GM18861 (cell line): Measurements from ENCODE around the gene SYCP2.

Experiments
- ATAC-seq: cut with Tn5 transposase; IDR thresholded peaks from one replicate; pipeline ENCODE4 v1.9.1; 2021; ENCODE audit not compliant: unreplicated experiment

SYCP2 gene

DNA sequence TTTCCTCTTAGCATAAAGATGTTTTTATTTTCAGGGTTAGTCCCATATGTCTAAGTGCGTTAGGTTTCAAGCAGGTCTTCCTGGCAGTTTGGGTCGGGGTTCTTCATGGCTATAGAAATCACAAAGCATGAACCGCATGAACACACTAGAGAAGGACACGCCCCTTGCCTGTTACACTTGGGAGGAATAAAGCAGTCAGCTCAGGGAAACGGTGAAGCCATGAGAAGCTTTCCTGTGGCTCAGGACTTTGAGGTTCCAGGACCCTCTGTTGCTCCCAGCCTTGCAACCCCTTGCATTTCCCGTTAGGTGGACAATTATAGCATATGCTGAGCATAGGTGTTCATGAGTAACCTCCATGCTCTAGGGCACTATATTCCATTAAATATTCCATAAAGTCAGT lies 96.7 kb downstream of the SYCP2 start:
- ATAC-seq = no peak

DNA sequence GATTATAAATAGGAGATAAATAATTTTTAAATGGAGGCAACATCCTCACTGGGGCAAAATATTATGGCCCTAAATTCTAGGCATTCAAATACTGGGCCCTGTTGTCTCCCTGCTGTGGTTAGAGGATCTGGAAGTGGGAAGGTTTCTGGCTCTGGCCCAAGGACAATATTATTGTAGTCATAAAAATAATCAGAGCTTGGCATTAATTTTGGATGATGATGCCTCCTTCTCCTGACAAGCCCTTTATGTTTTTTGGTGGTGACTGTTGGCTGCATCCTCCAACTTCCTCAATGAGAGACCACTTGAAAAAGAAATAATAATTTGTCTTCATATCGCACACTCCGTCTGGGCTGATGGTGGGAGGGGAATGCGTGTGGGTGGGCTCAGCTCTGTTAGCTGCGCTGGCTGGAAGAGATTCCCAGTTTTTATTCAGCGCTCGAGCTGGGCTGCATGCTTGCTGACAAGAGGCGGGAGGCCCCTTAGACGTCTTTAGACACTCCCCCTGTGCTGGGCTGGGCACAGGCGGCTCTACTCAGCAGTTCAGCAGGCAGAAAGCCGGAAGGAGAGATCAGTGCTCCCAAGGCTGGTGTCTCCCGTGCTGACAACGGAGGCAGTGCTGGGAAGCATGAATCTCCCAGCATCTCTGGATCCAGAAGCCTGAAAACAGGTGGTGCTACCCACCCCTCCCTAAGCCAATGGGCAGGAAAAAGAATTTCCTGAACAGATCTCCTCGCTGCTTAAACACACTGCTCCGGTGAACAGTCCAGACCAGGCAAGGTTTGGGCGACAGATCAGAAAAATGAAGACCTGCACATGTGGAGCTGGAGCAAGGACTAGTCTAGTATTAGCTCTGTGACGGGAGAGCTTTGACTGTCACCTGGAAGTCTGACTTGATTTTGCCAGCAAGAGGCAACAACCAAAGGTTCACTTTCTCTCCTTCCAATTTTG lies 97.7 kb downstream of the SYCP2 start:
- no peak for ATAC-seq

DNA sequence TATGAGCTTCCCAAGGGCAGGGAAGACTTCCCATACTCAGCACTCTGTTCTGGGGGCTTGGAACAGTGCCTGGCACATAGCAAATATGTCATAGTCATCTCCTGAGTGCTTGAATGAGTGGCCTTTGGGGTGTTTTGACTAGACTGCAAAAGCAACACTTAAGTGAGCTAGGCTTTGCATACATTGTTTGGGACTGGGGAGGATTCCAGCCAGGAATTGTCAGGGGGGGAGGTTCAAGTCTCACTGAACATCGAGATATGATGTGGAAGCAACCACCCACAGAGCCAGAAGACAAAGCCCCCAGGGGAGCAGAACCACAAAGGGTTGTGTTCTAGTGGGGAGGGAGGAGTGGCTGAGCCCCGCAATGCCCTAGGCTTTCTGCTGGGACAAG lies 98.4 kb downstream of the SYCP2 start:
- ATAC-seq = no peak

DNA sequence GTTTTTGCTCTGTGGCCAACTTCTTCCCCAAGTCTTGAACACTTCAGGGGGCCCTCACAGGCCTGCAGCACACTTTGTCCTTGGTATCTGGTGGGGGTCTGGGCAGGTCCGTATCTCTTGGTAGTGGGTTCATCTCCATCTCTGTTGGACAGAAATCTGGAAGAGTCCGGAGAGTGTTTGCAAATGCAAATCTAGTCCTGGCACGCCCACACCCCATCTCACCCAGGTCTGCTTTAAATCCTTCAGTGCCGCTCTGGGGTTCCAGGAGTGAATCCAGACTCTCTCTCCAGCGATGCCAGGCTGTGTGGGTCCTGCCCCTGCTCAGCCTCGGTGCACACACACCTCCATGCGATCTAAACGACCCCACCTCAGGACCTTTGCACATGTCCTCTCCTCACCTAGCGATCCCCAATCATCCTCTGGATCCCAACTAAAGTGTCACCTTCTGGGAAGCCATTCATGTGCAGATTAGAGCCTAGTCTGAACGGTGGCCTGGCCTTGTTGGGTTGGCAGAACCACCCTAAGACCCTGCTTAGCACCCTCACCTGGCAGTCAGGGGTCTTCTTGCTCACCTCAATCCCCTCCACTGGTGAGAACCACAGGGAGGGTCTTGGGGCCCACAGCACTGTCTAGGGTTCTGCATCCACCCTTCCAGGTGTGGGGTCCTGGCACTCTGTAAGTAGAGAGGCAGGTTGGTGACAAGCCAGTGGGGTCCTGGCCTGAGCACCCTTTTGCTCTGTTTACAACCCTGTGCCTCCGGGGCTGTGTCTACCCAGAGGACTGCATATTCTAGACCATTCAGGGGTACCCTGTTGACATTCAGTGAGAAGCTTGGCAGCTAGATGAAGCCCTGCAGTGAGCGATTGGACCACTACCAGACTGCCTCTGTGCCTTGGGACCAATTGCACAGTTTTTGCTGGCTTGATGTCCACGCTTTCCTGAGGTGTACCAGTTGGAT lies 100.8 kb downstream of the SYCP2 start:
- ATAC-seq = no peak

DNA sequence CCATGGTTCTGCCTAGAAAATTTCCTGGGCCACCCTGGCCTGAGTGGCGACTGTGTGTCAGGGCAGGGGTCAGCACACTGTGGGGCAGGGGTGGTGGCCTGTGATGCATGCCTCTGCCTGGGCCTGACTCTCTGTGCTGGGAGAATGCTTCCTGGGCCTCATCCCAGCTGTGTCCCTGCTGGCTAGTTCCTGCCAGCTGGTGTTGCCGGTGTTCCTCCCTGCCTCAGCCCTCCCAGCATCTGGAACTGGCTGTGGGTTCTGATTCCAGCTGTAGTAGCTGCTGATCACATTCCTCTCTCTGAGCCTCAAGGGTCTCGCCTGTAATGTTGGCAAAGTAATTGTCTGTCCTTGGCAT lies 101.5 kb downstream of the SYCP2 start:
- no peak for ATAC-seq

DNA sequence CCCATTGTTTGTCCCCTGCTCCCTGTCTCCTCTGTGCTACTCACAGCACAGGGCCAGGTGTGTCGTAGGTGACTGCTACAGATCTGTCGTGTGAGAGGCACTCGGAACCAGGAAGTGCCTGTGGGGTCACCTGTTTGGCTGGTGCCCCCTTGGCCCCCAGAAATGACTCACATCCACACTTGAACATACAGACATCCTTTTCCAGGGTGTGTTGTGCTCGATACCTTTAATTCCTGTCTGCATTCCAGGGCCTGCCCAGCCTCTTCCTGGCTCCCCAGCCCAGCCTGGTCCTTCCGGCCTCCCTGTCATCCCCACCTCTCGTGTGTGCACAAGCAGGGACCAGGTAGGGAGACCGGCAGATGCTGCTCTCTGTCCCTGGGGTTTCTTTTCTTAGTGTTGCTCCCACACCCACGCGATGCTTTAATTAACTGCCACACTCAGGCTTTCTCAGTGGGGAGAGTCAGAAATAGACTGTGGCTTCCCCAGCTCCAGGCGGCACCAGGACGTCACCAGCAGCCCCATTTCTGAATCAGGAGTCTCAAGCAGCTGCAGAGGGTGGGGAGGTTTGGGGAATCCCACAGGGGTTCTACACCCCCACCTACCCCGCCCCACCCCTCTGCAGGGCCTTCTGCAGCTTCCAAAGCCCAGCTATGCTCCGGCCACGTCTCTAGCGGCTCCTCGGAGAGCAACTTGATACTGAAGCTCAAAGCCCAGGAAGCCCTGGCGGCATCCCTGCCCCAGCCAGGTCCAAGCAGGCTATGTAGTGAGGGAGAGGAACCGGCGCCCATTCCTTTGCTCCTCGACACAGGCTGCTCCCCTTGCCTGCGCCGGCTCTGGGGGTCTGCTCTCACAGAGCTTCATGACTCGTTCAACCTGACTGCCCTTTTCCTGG lies 102.2 kb downstream of the SYCP2 start:
- no peak for ATAC-seq

DNA sequence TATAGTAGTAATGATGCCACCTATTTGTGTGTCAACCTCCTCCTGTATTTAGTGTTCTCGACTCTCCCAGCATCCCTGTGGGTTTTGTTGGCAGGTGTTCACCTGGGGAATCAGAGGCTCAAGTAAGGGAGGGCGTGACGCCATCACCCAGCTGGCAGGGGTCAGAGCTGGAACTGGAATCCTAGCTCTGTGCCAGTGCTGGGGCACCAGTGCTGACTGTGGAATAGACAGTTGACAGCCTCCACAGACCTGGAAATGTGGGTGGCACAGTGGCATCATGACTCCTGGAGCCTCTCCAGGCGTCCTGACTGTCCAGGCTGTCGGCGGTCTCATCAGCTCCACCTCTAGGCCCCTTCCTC lies 102.8 kb downstream of the SYCP2 start:
- no peak for ATAC-seq

DNA sequence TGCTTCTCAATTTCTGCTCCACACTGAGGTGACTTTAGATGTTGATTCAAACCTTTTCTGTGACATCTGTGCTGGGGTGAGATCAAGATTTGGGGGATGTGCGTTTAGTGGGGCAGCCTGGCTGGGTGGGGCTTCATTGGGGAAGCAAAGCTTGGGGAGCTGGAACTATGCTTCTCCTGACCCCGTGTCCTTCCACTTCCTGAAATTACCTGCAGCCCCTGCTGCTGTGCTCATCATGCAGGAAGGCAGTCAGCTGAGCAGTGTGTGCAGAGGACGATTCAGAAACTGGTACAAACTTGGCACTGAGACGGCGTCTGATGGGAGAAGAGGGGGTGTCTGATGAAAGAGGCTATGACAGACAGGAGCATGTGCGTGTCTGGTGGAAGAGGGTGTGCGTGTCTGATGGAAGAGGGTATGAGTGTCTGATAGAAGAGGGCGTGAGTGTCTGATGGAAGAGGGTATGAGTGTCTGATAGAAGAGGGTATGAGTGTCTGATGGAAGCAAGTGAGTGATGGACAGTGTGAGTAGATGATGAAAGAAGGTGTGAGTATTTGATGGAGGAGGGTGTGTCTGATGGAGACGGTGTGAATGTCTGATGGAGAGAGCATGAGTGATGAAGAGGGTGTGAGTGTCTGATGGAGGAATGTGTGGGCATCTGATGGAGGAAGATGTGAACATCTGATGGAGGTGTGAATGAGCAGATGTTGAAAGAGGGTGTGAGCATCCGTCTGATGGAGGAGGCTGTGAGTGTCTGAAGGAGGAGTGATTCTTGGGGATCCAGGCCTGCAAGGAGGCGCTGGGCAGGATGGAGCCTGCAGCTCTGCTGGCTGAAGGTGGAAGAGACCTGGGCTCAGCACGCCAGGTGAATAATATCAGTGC lies 103.4 kb downstream of the SYCP2 start:
- ATAC-seq = no peak

DNA sequence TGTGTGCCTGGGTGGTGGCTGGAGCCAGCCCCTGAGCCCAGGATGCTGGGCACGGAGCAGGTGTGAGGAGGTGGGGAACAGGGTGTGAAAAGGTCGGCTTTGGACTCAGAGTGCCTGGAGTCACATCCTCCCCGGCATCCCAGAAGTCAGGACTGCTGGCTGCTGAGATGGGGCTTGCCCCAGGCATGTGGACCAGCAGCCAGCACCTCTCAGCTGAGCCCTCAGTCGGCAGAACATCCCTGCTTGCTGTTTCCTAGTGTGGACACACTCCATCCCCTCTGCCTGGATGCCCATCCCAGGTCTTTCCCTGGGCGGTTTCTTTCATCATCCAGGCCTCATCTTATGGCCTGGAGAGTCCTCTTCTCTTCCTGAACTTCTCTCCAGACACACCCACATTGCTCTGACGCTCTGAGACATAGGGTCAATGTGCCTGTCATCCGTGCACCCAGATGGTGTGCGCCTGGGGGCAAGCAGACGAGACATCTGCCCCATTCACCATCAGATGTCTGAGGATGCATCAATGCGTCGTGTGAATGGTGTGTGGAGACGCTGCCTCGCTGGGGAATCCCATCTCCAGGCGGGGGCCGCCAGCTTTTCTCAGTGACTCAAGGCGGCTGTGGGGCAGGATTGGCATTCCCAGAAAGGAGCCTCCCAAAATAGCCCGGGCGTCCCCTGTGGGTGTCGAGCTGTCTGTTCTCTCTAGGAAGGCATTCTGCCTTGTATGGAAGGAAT lies 104.2 kb downstream of the SYCP2 start:
- no peak for ATAC-seq

DNA sequence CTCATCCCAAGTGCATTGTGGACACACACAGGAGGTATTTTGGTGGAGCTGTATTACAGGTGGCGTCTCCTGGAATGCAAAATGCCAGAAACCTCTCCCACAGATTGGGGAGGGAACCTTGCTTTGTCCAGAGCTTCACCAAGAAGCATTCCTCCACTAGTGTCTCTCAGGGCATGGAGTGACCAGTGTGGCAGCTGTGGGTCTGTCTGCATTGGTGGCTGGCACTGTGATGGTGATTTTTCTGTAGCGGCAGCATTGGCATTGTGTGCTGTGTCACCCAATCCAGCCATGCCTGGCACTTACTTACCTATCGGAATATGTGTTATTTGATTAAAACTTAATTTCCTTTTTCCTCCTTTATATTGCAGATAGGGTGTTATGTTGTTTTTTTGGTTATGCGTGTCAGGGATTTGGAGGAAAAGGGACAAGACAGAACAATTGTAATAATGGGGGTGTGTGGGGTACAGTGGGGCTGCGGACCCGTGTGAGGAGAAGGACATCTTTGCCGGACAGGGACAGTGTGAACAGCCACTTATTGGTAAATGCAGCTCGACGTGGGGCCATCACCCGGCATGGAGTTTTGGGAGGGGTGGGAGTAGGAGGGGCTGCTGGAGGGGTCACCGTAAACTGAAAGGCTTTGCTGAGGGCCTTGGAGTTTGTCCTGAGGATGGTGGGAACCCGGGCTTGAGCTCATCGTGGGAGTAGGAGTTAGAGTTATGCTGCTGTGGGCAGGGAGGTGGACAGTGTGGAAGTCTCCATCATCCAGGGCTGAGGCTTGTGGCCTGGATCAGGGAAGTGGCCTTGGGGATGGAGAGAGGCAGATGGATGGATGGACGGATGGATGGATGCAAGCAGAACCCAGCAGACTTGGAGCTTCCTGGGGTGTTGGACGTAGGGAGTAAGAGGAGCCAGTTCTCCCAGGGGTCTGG lies 105.0 kb downstream of the SYCP2 start:
- ATAC-seq = no peak

DNA sequence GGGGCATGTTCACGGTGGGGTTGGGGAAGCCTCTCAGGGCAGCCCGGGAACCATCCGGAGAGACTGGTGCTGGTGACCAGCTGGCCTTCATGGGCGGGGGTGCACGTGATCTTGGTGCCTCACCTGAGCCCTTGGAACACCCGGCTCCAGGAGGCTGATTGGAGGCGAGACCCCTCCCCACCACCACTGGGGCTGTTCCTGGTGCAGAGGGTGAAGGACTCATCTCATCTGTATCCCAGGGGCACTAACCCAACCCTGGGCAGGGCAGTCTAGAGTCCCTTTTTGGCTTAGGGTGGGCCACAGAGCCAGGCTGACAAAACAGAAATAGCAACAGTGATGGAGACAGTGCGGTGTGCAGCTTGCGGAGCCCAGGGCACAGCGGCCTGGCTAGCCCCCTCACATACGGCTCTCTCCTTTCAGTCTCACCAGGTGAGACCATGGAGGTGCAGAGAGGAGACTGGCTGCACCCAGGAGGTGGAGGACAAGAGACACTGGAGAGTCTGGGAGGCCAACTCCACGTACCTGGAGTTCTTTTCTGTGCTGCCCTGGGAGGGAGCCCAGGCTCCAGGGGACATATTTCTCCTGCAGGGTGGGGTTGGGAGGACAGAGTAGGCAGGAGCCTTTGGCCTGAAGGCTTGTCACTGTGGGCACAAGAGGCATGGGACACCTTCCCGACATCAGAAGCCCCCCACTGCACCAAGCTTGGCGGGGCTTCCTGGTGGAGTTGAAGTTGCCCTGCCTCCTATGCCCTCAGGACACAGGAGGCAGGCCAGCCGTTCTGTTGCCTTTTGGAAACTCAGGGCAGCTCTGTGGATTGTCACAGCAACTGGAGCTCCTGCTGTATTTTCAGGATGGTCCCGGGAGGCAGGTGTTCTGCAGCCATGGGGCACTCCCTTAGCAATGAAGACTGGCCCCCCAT lies 106.0 kb downstream of the SYCP2 start:
- no peak for ATAC-seq

DNA sequence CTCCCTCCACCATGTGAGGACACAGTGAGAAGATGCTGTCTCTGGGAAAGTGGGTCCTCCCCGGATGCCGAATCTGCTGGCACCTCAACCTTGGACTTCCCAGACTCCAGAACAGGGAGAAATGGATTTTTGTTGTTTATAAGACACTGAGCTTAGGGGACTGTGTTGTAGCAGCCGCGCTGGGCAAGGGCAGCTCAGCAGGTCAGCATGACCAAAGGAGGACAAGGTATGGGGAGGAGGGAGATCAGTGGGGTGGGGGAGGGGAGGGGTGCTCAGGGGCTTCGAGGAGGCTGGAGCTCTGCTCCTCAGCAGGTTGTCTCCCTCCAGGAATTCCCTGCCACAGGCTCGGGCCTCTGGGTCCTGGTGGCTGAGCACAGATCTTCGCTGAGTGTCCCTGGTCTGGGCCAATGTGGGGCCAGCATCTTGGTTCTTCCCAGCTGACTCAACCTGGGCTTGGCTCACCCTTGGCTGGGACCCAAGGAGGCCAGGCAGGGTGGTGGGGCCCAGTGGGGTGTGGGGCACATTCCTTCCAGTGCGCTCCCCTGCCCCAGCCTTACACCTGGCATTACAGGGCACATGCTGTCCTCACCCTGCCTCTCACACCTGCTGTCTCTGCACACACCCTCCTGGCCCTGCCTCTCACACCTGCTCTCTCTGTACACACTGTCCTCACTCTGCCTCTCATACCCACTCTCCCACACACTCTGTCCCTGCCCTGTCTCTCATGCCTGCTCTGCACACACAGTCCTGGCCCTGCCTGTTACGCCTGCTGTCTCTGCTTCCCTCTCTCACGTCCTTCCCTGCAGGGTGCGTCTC lies 107.3 kb downstream of the SYCP2 start:
- no peak for ATAC-seq

DNA sequence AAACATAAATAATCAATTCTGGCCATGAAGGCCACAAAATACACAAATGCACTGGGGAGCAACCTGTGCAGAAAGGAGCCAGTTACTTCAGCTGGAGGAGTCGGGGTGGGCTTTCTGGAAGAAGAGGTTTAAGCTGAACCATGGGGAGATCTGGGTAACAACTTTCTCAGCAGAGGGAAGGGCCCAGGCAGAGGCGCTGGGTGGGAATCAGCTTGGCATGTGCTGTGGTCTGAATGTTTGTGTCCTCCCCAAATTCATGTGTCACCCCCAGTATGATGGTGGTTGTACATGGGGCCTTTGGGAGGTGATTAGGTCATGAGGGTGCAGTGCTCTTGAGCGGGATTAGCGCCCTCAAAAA lies 107.9 kb downstream of the SYCP2 start:
- ATAC-seq = no peak

DNA sequence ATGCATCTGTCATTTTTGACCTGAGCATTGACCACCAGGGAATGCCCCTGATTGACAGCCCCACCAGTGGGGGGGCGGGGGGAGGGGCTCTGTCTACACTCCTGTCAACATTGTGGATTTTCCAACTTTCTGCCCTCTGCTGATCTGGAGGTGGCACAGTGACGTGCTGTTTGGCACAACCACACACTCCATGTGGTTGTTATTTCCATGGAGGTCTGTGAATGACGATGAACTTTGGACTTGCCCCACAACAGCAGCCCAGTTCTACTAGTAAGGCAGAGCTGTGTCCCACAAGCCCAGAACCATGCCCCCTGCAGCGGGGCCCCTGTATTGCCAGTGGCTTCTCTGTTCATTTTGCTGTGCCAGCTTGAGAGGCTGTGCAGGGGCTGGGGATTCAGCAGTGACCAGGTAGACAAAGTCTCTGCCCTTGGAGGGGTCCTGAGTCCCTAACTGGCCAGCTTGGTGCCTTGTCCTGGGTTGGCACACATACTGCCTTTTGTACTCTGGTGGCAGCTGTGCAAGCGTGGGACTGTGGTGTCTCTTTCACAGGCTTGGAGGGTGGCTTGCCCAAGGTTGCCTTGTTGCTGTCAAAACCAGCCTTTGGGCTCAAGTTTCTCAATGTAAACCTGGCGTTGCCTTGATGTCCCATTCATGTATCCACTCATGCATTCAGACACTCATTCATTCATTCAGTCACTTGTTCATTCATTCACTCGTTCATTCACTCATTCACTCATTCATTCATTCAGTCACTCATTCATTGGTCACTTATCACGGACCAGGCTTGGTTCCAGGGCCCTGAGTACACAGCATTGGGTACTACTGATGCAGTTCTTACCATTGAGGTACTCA lies 108.5 kb downstream of the SYCP2 start:
- no peak for ATAC-seq

DNA sequence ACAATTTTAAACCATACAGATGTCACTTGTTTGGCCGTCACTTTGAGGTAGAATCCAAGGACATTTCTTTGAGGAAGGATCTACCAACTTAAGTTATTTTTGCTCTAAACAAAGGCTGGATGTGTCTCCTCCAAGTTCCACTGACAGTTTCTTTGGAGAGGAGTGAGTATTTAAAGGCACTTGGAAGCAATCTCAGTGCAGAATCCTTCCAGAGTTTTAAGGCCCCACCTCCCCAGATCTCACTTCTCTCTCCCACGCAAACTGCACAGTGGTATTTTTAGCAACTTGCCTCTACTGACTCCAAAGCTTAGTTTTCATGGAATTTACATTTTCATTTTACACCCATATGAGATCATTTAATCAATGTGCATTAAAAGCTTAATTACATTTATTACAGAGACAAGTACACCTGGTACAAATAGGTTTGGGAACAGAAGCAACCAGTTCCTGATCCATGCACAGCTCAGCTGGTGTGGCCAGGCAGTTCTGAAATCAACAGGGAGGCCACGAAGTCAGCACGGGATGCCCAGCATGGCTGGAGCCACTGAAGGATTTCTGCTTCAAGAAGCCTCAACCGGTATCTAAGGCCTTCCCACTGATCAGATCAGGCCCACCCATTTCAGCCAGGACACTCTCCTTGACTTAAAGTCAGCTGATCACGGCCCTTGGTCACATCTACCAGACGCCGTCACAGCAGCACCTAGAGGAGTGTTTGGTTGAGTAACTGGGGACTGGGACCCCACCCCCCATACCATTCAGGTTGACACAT lies 109.8 kb downstream of the SYCP2 start:
- no peak for ATAC-seq
